Ovary (tissue), 9 donors: ENCODE data around the gene RAMACL. TPM values are rescaled to one million over a fixed set of nuclear protein-coding genes. Genes with fewer than 3 reads are reported as not detected.

Source experiments
- DNase-seq, 5 donors: peaks; one replicate each; pipeline ENCODE4 v3.0.0-alpha.2; 2019 to 2020
- H3K27ac ChIP-seq, 2 donors: fragments of 200-600 bp; one replicate each; pipeline versions ENCODE4 v1.5.1 to v1.8.0; 2019 to 2022
- H3K27me3 ChIP-seq: fragments of 200-600 bp; one replicate; pipeline ENCODE4 v1.8.0; 2022
- H3K36me3 ChIP-seq: fragments of 200-600 bp; sonication (generic); one replicate; pipeline ENCODE4 v1.5.1; 2019
- H3K4me1 ChIP-seq: one replicate; pipeline ENCODE4 v1.8.1; 2013; ENCODE audit warnings: mild to moderate bottlenecking, moderate library complexity; ENCODE audit not compliant: insufficient read depth
- H3K4me3 ChIP-seq: fragments of 200-600 bp; sonication (generic); one replicate; pipeline ENCODE4 v1.5.1; 2017
- H3K9me3 ChIP-seq, 2 donors: fragments of 200-600 bp in 1 of 2; sonication (generic) in 1 of 2; one replicate each; pipeline versions ENCODE4 v1.5.1 to v1.8.1; 2013 to 2019; ENCODE audit warnings: mild to moderate bottlenecking in 1 of 2, moderate library complexity in 1 of 2
- CTCF ChIP-seq, 3 donors: fragments of 450-650 bp in 2 of 3; fragments of 200-600 bp in 1 of 3; IDR thresholded peaks; one replicate each; pipeline versions ENCODE4 v1.5.1 to v1.8.0; 2016 to 2022; ENCODE audit warnings: antibody characterized with exemption in 3 of 3, mild to moderate bottlenecking in 1 of 3
- EP300 ChIP-seq: sonication (generic); formaldehyde crosslinking; IDR thresholded peaks from one replicate; pipeline ENCODE4 v1.6.1; 2017; ENCODE audit warnings: antibody characterized with exemption
- POLR2A ChIP-seq: fragments of 450-650 bp; IDR thresholded peaks from one replicate; pipeline ENCODE4 v1.6.1; 2017; ENCODE audit warnings: antibody characterized with exemption, mild to moderate bottlenecking, moderate library complexity
- WGBS, 3 donors: extraction: QIAGEN DNeasy Blood & Tissue Kit in 1 of 3; methylation state at CpG; one replicate each; pipeline versions ENCODE4 v1.1.5 to v1.1.7; 2013 to 2017; 5-methylcytosine and 5-hydroxymethylcytosine counted together
- intact Hi-C, 4 donors: fragments of 100-400 bp; cut with DNase I; formaldehyde crosslinking; loops; one replicate each; pipeline versions ENCODE4 v1.11.0 to v1.15.1; 2022 to 2023
- polyA plus RNA-seq, 2 donors: library from polyadenylated mRNA; stranded (reverse); fragments of 200-250 nt in 1 of 2; fragments of 350-450 nt in 1 of 2; fragmentation: Illumina TruSeq in 1 of 2; extraction: RNeasy Lipid Tissue Mini Kit (QIAGEN cat#74804) in 1 of 2; gene quantifications; one replicate each; pipeline ENCODE4 v1.2.3, GENCODE V29; 2013 to 2014
- total RNA-seq, 7 donors: library from RNA; depleted of rRNA in 2 of 7; stranded (reverse); fragments of >200 nt in 2 of 7; fragmentation: NEBNext Ultra II Directional in 3 of 7; extraction: Animal tissue kit (Norgen Biotek cat#: 25700) in 3 of 7; gene quantifications; one replicate each; pipeline versions ENCODE4 v1.1.0 to v1.2.4, GENCODE V29; 2016 to 2023
- donor health status: DM: no; HTN: no; CAD: no; lungs with moderate emphysema.
- donor health status: DM: no; HTN: no; CAD: no.
- donor health status: Bipolar disorder and iron deficiency.
- donor health status: DM: yes; HTN: yes; CAD: no.
- donor health status: DM: no; HTN: no; CAD: no.
- donor health status: DM: yes; HTN: yes; CAD: no.

RAMACL gene
- total and polyA plus RNA-seq, 9 donors: 0.16 to 6.4 (median 1.3) TPM

DNA sequence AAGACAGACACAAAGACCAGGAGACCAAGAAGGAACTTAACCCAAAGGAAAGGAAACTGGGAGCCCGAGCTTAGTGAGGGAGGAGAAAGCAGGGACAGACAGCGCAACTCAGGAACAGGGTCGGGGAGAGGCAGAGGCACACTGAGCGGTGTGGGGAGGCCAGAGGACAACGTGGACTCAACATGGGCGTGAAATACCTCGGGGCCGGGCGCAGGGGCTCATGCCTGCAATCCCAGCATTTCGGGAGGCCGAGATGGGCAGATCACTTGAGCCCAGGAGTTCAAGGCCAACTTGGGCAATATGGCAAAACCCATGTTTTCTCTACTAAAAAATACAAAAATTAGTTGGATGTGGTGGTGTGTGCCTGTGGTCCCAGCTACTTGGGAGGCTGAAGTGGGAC lies 46.3 kb upstream of the RAMACL start:
- no peak overlapping the region for H3K4me3 ChIP-seq
- TF ChIP-seq EP300: no peak
- no peak for TF ChIP-seq POLR2A
- TF ChIP-seq CTCF (IDR thresholded peaks at IDR 0.05): no peak
- H3K27ac ChIP-seq: no peak overlapping the region
- H3K9me3 ChIP-seq: no peaks in the 10 kb centered on the region
- no peaks in the 10 kb centered on the region for H3K36me3 ChIP-seq
- DNase-seq: no peak
- H3K4me1 ChIP-seq: peaks cover 2% of the 10 kb centered on the region
- 91 to 94% (median 92%) methylated on average over 11 of the region's 11 CpGs for WGBS, 3 donors
- no peaks in the 10 kb centered on the region for H3K27me3 ChIP-seq
- intact Hi-C loops: no loop called here

DNA sequence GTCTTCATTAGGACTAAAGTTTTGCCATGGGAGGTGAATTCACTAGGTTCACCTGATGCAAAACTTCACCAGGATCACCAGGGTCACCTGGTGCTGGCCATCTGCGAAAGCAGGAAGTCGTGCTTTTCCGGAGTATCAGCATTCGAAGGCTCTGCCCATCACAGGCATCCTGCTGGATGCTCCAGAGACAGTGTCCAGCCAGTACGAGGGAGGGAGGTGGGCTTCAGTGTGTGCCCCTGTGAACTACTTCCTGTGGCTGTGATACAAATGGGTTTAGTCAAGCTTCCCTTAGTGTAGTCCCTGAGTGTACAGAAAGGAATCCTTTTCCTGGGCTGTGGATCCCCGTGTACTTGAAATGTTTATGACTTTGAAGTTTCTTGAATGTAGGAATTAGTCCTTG lies 44.0 kb upstream of the RAMACL start:
- TF ChIP-seq CTCF (IDR thresholded peaks at IDR 0.05): no peak
- no peak for TF ChIP-seq EP300
- no peak for TF ChIP-seq POLR2A
- WGBS, 3 donors: 78 to 82% (median 80%) methylated on average over 6 of the region's 6 CpGs
- Histone ChIP-seq H3K36me3 (no peaks in the 10 kb centered on the region), H3K4me3 (no peak overlapping the region), H3K9me3 (no peaks in the 10 kb centered on the region), H3K27me3 (no peaks in the 10 kb centered on the region), H3K4me1 (peaks cover 3% of the 10 kb centered on the region), H3K27ac (no peak overlapping the region)
- intact Hi-C loops: no loop called here
- DNase-seq: no peak

- TF ChIP-seq POLR2A: no peak
- no peak for TF ChIP-seq EP300
- no peak for TF ChIP-seq CTCF (IDR thresholded peaks at IDR 0.05)
- H3K9me3 ChIP-seq: no peaks in the 10 kb centered on the region
- intact Hi-C loops: no loop called here
- 86 to 92% (median 90%) methylated on average over 5 of the region's 5 CpGs for WGBS, 3 donors
- H3K4me3 ChIP-seq: no peak overlapping the region
- no peak for DNase-seq
- H3K36me3 ChIP-seq: no peaks in the 10 kb centered on the region
- H3K27me3 ChIP-seq: no peaks in the 10 kb centered on the region
- H3K27ac ChIP-seq: no peak overlapping the region
- peaks cover 4% of the 10 kb centered on the region for H3K4me1 ChIP-seq
These were observed 43.1 kb upstream of the RAMACL start for GRCh38 chr6:166629628-166630027.

- WGBS, 3 donors: 1% methylated on average over 61 of the region's 61 CpGs
- intact Hi-C loops: no loop called here
- peak; percentile 64 to 80 (median 74) for DNase-seq
These were observed 41.7 kb upstream of the RAMACL start for GRCh38 chr6:166627875-166628801.

More at GRCh38 chr6:166627875-166628801, 41.7 kb upstream of the RAMACL start:
- Histone ChIP-seq H3K27ac (peak overlapping the region in 1 of 2 donors; percentile 78), H3K4me3 (peak overlapping the region; percentile 53), H3K9me3 (no peaks in the 10 kb centered on the region), H3K36me3 (no peaks in the 10 kb centered on the region), H3K27me3 (no peaks in the 10 kb centered on the region), H3K4me1 (peaks cover 11% of the 10 kb centered on the region)
- TF ChIP-seq EP300: no peak
- TF ChIP-seq CTCF (IDR thresholded peaks at IDR 0.05): no peak
